Measurements from ENCODE around the gene KRTAP2-2.
"Not testable (repeated sequence)": the region's sequence is repeated elsewhere in the genome, so short reads cannot be mapped to it uniquely, and the experiment has no call there.

KRTAP2-2 gene
- total RNA-seq = 0 reads per million in 2 donors

GRCh38 chr17:41055130-41055529, at the start of gene KRTAP2-2:
TSS of gene KRTAP2-2 (minus strand) at chr17:41055230. CDS start at chr17:41055211, 19 bp downstream.
- not testable (repeated sequence) for DNase-seq

- DNase-seq = not testable (repeated sequence)
Measured at GRCh38 chr17:41104386-41105038, 49.5 kb upstream of the KRTAP2-2 start.

GRCh38 chr17:41103896-41104295, 48.9 kb upstream of the KRTAP2-2 start:
- DNase-seq = no peak

GRCh38 chr17:41101586-41102259, 46.7 kb upstream of the KRTAP2-2 start, which contains the start of gene KRTAP4-16:
TSS of gene KRTAP4-16 (minus strand) at chr17:41102209. CDS start at chr17:41102209, 0 bp downstream.
- no peak for DNase-seq

- not testable (repeated sequence) for DNase-seq
Measured at GRCh38 chr17:41099682-41100480, 44.9 kb upstream of the KRTAP2-2 start.

GRCh38 chr17:41098481-41098880, 43.5 kb upstream of the KRTAP2-2 start:
- no peak for DNase-seq

GRCh38 chr17:41098042-41098441, 43.0 kb upstream of the KRTAP2-2 start, which contains the start of gene KRTAP4-8:
TSS of gene KRTAP4-8 (minus strand) at chr17:41098142. CDS start at chr17:41098084, 58 bp downstream.
- no peak for DNase-seq

- no peak for DNase-seq
Measured at GRCh38 chr17:41096055-41096454, 41.0 kb upstream of the KRTAP2-2 start.

GRCh38 chr17:41088760-41089352, 33.8 kb upstream of the KRTAP2-2 start:
- not testable (repeated sequence) for DNase-seq

GRCh38 chr17:41084100-41084856, 29.2 kb upstream of the KRTAP2-2 start, which contains the start of gene KRTAP4-7:
TSS of gene KRTAP4-7 (plus strand) at chr17:41084150. CDS start at chr17:41084207, 57 bp downstream.
- DNase-seq = not testable (repeated sequence)

GRCh38 chr17:41083427-41083826, 28.4 kb upstream of the KRTAP2-2 start:
- not testable (repeated sequence) for DNase-seq

- no peak for DNase-seq
Measured at GRCh38 chr17:41082626-41083025, 27.6 kb upstream of the KRTAP2-2 start.

- no peak for DNase-seq
Measured at GRCh38 chr17:41076788-41077187, 21.8 kb upstream of the KRTAP2-2 start.

- DNase-seq = no peak
Measured at GRCh38 chr17:41073676-41074075, 18.6 kb upstream of the KRTAP2-2 start.

GRCh38 chr17:41071606-41072360, 16.8 kb upstream of the KRTAP2-2 start:
- DNase-seq = no peak

GRCh38 chr17:41069031-41069430, 14.0 kb upstream of the KRTAP2-2 start:
- DNase-seq = no peak

- DNase-seq = no peak
Measured at GRCh38 chr17:41067281-41067680, 12.3 kb upstream of the KRTAP2-2 start.

- no peak for DNase-seq
Measured at GRCh38 chr17:41065829-41066624, 11.0 kb upstream of the KRTAP2-2 start, which contains the start of gene KRTAP2-4. TSS of gene KRTAP2-4 (minus strand) at chr17:41065879. CDS start at chr17:41065845, 34 bp downstream.

- not testable (repeated sequence) for DNase-seq
Measured at GRCh38 chr17:41065016-41065689, 10.1 kb upstream of the KRTAP2-2 start.

All from T-helper 2 cell (primary cell).